ENCODE measurements around the gene FGF19. TPM values are rescaled to one million over a fixed set of nuclear protein-coding genes. Genes with fewer than 3 reads are reported as not detected.

Gene FGF19
- total RNA-seq, 1 experiment from 2014 or later, result 7.4 TPM

GRCh38 chr11:69746140-69746539 is 42.3 kb upstream of the FGF19 start:
- no peaks in the 10 kb centered on the region for H3K9me3 ChIP-seq (ENCODE audit: control insufficient read depth, low read depth, low read length)
- no peak overlapping the region for H2BK20ac ChIP-seq (ENCODE audit: low read depth, low read length, poor library complexity, severe bottlenecking)
- no peak overlapping the region for H2BK120ac ChIP-seq (ENCODE audit: low read depth, low read length, poor library complexity, severe bottlenecking)
- no peak overlapping the region for H3K23ac ChIP-seq (ENCODE audit: insufficient read length, low read depth, low read length)
- H3K4ac ChIP-seq (ENCODE audit: low read depth, low read length), result no peak overlapping the region
- no peaks in the 10 kb centered on the region for H3K79me1 ChIP-seq (ENCODE audit: insufficient read depth, low read depth, low read length, poor library complexity, severe bottlenecking)
- H3K23me2 ChIP-seq (ENCODE audit: insufficient read length, low read depth, low read length, poor library complexity, severe bottlenecking), result no peaks in the 10 kb centered on the region
- no peaks in the 10 kb centered on the region; the same call in 1 of the 2 replicates for H3K4me1 ChIP-seq (ENCODE audit: insufficient read depth, low read length)
- no peak overlapping the region for H2BK5ac ChIP-seq (ENCODE audit: insufficient read length, low read length)
- H3K14ac ChIP-seq (ENCODE audit: insufficient read depth, low read length), result no peak overlapping the region
- H3K27me3 ChIP-seq (ENCODE audit: insufficient read depth, low read length), result no peaks in the 10 kb centered on the region
- H2BK12ac ChIP-seq (ENCODE audit: insufficient read length, low read depth, low read length), result no peak overlapping the region
- no peak overlapping the region for H2BK15ac ChIP-seq (ENCODE audit: low read depth, low read length)
- H2AK5ac ChIP-seq (ENCODE audit: insufficient read length, low read length), result no peak overlapping the region
- no peak overlapping the region for H3K9ac ChIP-seq (ENCODE audit: extremely low read depth, insufficient read length, low read length)
- no peaks in the 10 kb centered on the region for H4K20me1 ChIP-seq (ENCODE audit: control insufficient read depth, insufficient read depth, insufficient read length)
- Mint-ChIP-seq H3K36me3 (ENCODE audit: insufficient read depth in 1 of 3, low read depth in 3 of 3) (no peaks in the 10 kb centered on the region), H3K4me3 (no peak overlapping the region; a peak in 1 of 5 replicates), H3K9me3 (no peaks in the 10 kb centered on the region), H3K27ac (no peak overlapping the region), H3K4me1 (peaks cover 20 to 25% of the 10 kb centered on the region in 2 experiments), H3K27me3 (ENCODE audit: low read depth) (peaks cover 5% of the 10 kb centered on the region; the same call in 1 of the 2 replicates)
- H3K4me2 ChIP-seq (ENCODE audit: insufficient read depth, insufficient read length, low read length), result no peak overlapping the region
- H3K18ac ChIP-seq (ENCODE audit: insufficient read length, low read depth, low read length), result peak overlapping the region; percentile 28
- no peak overlapping the region for H3K27ac ChIP-seq (ENCODE audit: insufficient read length, low read depth, low read length)
- H3T11ph ChIP-seq (ENCODE audit: low read length), result no peak overlapping the region
- no peak overlapping the region for H4K91ac ChIP-seq (ENCODE audit: insufficient read length, low read depth, low read length)
- DNase-seq, result no peak
- TF ChIP-seq CTCF (conservative IDR thresholded peaks at IDR 0.05), result no peak
- H4K8ac ChIP-seq (replicated peaks; ENCODE audit: insufficient read length, low read depth, low read length), result no peak overlapping the region
- no peaks in the 10 kb centered on the region for H3K79me2 ChIP-seq (ENCODE audit: insufficient read depth, low read length)
- H3K56ac ChIP-seq (ENCODE audit: insufficient read length, low read depth, low read length), result no peak overlapping the region
- no CpG with 5 or more reads among the region's 8 CpGs for WGBS (ENCODE audit: extremely low coverage, insufficient read length, low lambda C conversion rate)
- H2AFZ ChIP-seq (ENCODE audit: low read length), result no peak overlapping the region
- no peak overlapping the region for H4K5ac ChIP-seq (ENCODE audit: insufficient read length, low read depth, low read length)
